MCF 10A (cell line): Measurements from ENCODE around the gene CLMN. TPM values are rescaled to one million over a fixed set of nuclear protein-coding genes. Genes with fewer than 3 reads are reported as not detected.

ENCODE experiments used
- BruUV-seq: library from RNA; stranded (reverse); fragments of 400-500 nt; replicated peaks from 2 replicates; lab custom pipeline; 2021; lab: Mats Ljungman, UMichigan
- CTCF ChIA-PET: fragments of 300-600 bp; sonication (Branson Sonifier 250); formaldehyde crosslinking; extraction: SDS; loops from one replicate; lab custom pipeline; 2021; ENCODE audit warnings: antibody characterized with exemption, inconsistent platforms; lab: Yijun Ruan, JAX
- POLR2A ChIA-PET: fragments of 300-600, 350-650 bp; sonication (Branson Sonifier 250); formaldehyde crosslinking; extraction: SDS; loops from one replicate; lab custom pipeline; 2020; ENCODE audit warnings: antibody characterized with exemption, inconsistent platforms; lab: Yijun Ruan, JAX
- DNase-seq: peaks from one replicate; pipeline ENCODE4 v3.0.0-alpha.2; 2018; ENCODE audit not compliant: unreplicated experiment
- H3K27ac Mint-ChIP-seq: one replicate; pipeline ENCODE4 v1.8.0; 2022; ENCODE audit warnings: mild to moderate bottlenecking, low read depth, mixed read lengths; ENCODE audit not compliant: unreplicated experiment
- H3K27me3 Mint-ChIP-seq: one replicate; pipeline ENCODE4 v1.8.0; 2022; ENCODE audit warnings: mixed read lengths; ENCODE audit not compliant: insufficient read depth, unreplicated experiment
- H3K36me3 Mint-ChIP-seq: one replicate; pipeline ENCODE4 v1.8.0; 2022; ENCODE audit warnings: mild to moderate bottlenecking, moderate library complexity, mixed read lengths; ENCODE audit not compliant: insufficient read depth, unreplicated experiment
- H3K4me1 Mint-ChIP-seq: one replicate; pipeline ENCODE4 v1.8.0; 2022; ENCODE audit warnings: mixed read lengths; ENCODE audit not compliant: insufficient read depth, unreplicated experiment
- H3K4me3 Mint-ChIP-seq: one replicate; pipeline ENCODE4 v1.8.0; 2022; ENCODE audit warnings: mild to moderate bottlenecking, moderate library complexity, mixed read lengths; ENCODE audit not compliant: unreplicated experiment
- H3K9me3 Mint-ChIP-seq: one replicate; pipeline ENCODE4 v1.8.0; 2022; ENCODE audit warnings: mixed read lengths; ENCODE audit not compliant: unreplicated experiment
- CTCF ChIP-seq: fragments of 200-600 bp; IDR thresholded peaks from one replicate; pipeline ENCODE4 v1.8.0; 2022; ENCODE audit warnings: antibody characterized with exemption, mild to moderate bottlenecking; ENCODE audit not compliant: unreplicated experiment
- intact Hi-C: fragments of 100-400 bp; cut with micrococcal nuclease; formaldehyde crosslinking; loops from 2 replicates; pipeline ENCODE4 v1.14.1; 2022
- total RNA-seq: library from RNA; stranded (reverse); gene quantifications from 2 replicates; pipeline ENCODE4 v1.2.3, GENCODE V29; 2022

CLMN gene
- total RNA-seq, 1 experiment from 2014 or later = 17.9 TPM

DNA sequence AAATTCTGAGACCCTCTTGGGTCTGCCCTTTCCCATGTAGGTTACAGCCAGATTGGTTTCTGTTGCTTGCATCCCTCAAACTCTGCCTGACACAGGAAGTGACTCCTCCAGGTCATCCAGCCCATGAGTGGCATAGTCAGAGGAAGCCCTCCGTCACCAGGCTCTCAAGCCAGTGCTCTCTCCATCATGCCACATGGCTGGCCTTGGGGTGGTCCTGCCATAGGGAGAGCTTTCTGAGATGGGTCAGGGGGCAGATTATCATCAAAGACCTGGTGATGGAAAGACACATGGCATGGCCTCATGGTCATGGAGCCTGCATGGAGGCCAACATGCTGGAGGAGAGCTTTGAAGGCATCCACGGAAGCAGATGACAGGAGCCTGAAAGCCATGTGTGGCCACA, 15.4 kb upstream of the CLMN start:
- TF ChIP-seq CTCF = no peak
- no peaks in the 10 kb centered on the region for H3K36me3 Mint-ChIP-seq
- CTCF ChIA-PET = no interaction called here

DNA sequence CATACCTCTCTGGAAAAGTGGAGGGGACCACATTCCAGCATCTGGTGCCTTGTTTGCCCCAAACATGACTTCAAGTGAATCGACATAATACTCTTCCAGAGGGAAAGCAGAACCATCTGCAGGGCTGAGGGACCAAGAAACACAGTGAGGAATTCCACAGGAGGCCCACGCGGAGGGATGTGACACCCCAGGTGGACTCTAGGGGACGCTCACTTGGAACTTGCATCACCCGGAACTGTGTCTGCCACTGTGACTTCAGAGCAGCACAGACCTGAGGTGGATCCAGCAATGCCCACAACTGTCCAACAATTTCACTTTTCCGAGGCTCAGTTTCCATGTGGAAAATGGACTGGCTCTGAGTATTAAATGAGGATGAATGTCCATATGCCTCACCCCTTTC, 14.3 kb upstream of the CLMN start:
- Mint-ChIP-seq H3K36me3 (no peaks in the 10 kb centered on the region), H3K4me3 (no peak overlapping the region), H3K4me1 (peaks cover 8% of the 10 kb centered on the region), H3K9me3 (no peaks in the 10 kb centered on the region), H3K27ac (no peak overlapping the region), H3K27me3 (peaks cover 11% of the 10 kb centered on the region)
- CTCF ChIA-PET = interaction anchor here (0.5 kb wide), 1 partner anchor 16 kb away, joined by 3 read pairs; no protein-coding TSS in a partner anchor
- POLR2A ChIA-PET = no interaction called here
- DNase-seq = no peak
- intact Hi-C loops = no loop called here
- no TSS peak for BruUV-seq
- TF ChIP-seq CTCF = no peak

More for the DNA sequence above, 15.4 kb upstream of the CLMN start:
- intact Hi-C loops = no loop called here
- peaks cover 11% of the 10 kb centered on the region for H3K27me3 Mint-ChIP-seq
- BruUV-seq = no TSS peak
- POLR2A ChIA-PET = no interaction called here
- no peaks in the 10 kb centered on the region for H3K9me3 Mint-ChIP-seq
- no peak overlapping the region for H3K27ac Mint-ChIP-seq
- no peak for DNase-seq
- no peaks in the 10 kb centered on the region for H3K4me1 Mint-ChIP-seq
- H3K4me3 Mint-ChIP-seq = no peak overlapping the region

GRCh38 chr14:95332641-95333040, 12.9 kb upstream of the CLMN start:
- Mint-ChIP-seq H3K4me3 (no peak overlapping the region), H3K4me1 (peaks cover 13% of the 10 kb centered on the region), H3K9me3 (no peaks in the 10 kb centered on the region), H3K27me3 (peaks cover 2% of the 10 kb centered on the region), H3K36me3 (no peaks in the 10 kb centered on the region), H3K27ac (no peak overlapping the region)
- BruUV-seq = no TSS peak
- DNase-seq = no peak
- POLR2A ChIA-PET = no interaction called here
- intact Hi-C loops = no loop called here
- TF ChIP-seq CTCF = no peak
- CTCF ChIA-PET = no interaction called here

- H3K36me3 Mint-ChIP-seq = no peaks in the 10 kb centered on the region
- no peaks in the 10 kb centered on the region for H3K27me3 Mint-ChIP-seq
- no TSS peak for BruUV-seq
- no peak for DNase-seq
- no peaks in the 10 kb centered on the region for H3K9me3 Mint-ChIP-seq
- POLR2A ChIA-PET = no interaction called here
- CTCF ChIA-PET = no interaction called here
- peaks cover 13% of the 10 kb centered on the region for H3K4me1 Mint-ChIP-seq
- intact Hi-C loops = no loop called here
- TF ChIP-seq CTCF = no peak
- H3K27ac Mint-ChIP-seq = no peak overlapping the region
- H3K4me3 Mint-ChIP-seq = no peak overlapping the region
Measured at GRCh38 chr14:95331708-95332408, 12.2 kb upstream of the CLMN start.
